Measurements from ENCODE around the gene GTF2A2.

The GTF2A2 gene

GRCh38 chr15:59674361-59674877 is 17.1 kb upstream of the GTF2A2 start:
- no peak for TF ChIP-seq CTCF (conservative IDR thresholded peaks at IDR 0.05; ENCODE audit: low read depth, low read length)

GRCh38 chr15:59668556-59668955 is 11.2 kb upstream of the GTF2A2 start:
- TF ChIP-seq CTCF (conservative IDR thresholded peaks at IDR 0.05; ENCODE audit: low read depth, low read length): no peak
- H3K4me3 ChIP-seq (ENCODE audit: low read length): no peak overlapping the region
- no peak for DNase-seq (ENCODE audit: low read depth)

More at GRCh38 chr15:59674361-59674877, 17.1 kb upstream of the GTF2A2 start:
- no peak for DNase-seq (ENCODE audit: low read depth)
- H3K4me3 ChIP-seq (ENCODE audit: low read length): no peak overlapping the region

GRCh38 chr15:59662260-59662659 is 4.9 kb upstream of the GTF2A2 start:
- no peak for TF ChIP-seq CTCF (conservative IDR thresholded peaks at IDR 0.05; ENCODE audit: low read depth, low read length)
- no peak overlapping the region for H3K4me3 ChIP-seq (ENCODE audit: low read length)
- no peak for DNase-seq (ENCODE audit: low read depth)

GRCh38 chr15:59659366-59659765 is 2.1 kb upstream of the GTF2A2 start:
- DNase-seq (ENCODE audit: low read depth): no peak
- TF ChIP-seq CTCF (conservative IDR thresholded peaks at IDR 0.05; ENCODE audit: low read depth, low read length): no peak

GRCh38 chr15:59657635-59658125 is 365 bp upstream of the GTF2A2 start:
- DNase-seq (ENCODE audit: low read depth): no peak
- no peak for TF ChIP-seq CTCF (conservative IDR thresholded peaks at IDR 0.05; ENCODE audit: low read depth, low read length)
- H3K4me3 ChIP-seq (ENCODE audit: low read length): peak overlapping the region; percentile 35

More at GRCh38 chr15:59659366-59659765, 2.1 kb upstream of the GTF2A2 start:
- H3K4me3 ChIP-seq (ENCODE audit: low read length): no peak overlapping the region

GRCh38 chr15:59654046-59654445 is 3.3 kb downstream of the GTF2A2 start:
- TF ChIP-seq CTCF (conservative IDR thresholded peaks at IDR 0.05; ENCODE audit: low read depth, low read length): no peak
- DNase-seq (ENCODE audit: low read depth): no peak
- H3K4me3 ChIP-seq (ENCODE audit: low read length): no peak overlapping the region

- H3K4me3 ChIP-seq (ENCODE audit: low read length): no peak overlapping the region
- no peak for DNase-seq (ENCODE audit: low read depth)
- TF ChIP-seq CTCF (conservative IDR thresholded peaks at IDR 0.05; ENCODE audit: low read depth, low read length): no peak
Observed at GRCh38 chr15:59649603-59650002, 7.7 kb downstream of the GTF2A2 start.
